ENCODE measurements around the gene PHACTR3.

DNA sequence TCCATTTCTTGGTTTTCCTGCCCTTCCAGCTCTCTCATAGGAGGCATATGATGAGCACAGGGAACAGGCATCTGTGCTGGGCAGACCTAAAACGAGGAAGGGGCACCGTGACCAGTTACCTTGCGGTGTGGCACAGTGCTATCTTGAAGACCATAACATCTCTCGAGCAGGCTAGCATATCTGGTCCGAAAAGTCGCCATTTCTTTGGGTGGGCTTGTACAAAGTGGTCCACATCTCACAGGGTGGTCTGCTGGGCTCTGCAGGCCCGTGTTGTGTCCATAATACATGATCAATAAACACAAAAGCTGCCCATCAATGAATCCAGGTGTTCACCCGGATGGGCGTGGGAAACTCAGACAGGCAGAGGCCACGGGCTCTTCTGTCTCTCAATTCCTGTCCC lies 115.7 kb downstream of the PHACTR3 start:
- TF ChIP-seq CTCF (IDR thresholded peaks at IDR 0.05) (no peak), POLR2A (IDR thresholded peaks at IDR 0.05) (no peak), POLR2AphosphoS5 (IDR thresholded peaks at IDR 0.05) (no peak)

All from prostate gland (tissue), 2 donors.